Calu3 (cell line): ENCODE measurements around the gene KIAA1549. TPM values are rescaled to one million over a fixed set of nuclear protein-coding genes. Genes with fewer than 3 reads are reported as not detected.
"Not testable (repeated sequence)": the region's sequence is repeated elsewhere in the genome, so short reads cannot be mapped to it uniquely, and the experiment has no call there.

Experiments
- BruUV-seq: library from RNA; stranded (reverse); fragments of 400-500 nt; replicated peaks from 2 replicates; lab custom pipeline; 2021; lab: Mats Ljungman, UMichigan
- CTCF ChIA-PET: fragments of 300-600 bp; sonication (Branson Sonifier 250); formaldehyde crosslinking; loops from one replicate; lab custom pipeline; 2022; ENCODE audit warnings: antibody characterized with exemption; lab: Charles Lee
- DNase-seq: peaks from one replicate; pipeline ENCODE4 v3.0.0; 2022
- H3K27ac Mint-ChIP-seq: one replicate; pipeline ENCODE4 v1.8.0; 2022; ENCODE audit warnings: mixed read lengths; ENCODE audit not compliant: unreplicated experiment
- H3K27me3 Mint-ChIP-seq: one replicate; pipeline ENCODE4 v1.8.0; 2022; ENCODE audit warnings: mixed read lengths; ENCODE audit not compliant: unreplicated experiment
- H3K36me3 Mint-ChIP-seq: one replicate; pipeline ENCODE4 v1.8.0; 2022; ENCODE audit warnings: mild to moderate bottlenecking, moderate library complexity, mixed read lengths; ENCODE audit not compliant: insufficient read depth, unreplicated experiment
- H3K4me1 Mint-ChIP-seq: one replicate; pipeline ENCODE4 v1.8.0; 2022; ENCODE audit warnings: mild to moderate bottlenecking, low read depth, mixed read lengths; ENCODE audit not compliant: unreplicated experiment
- H3K4me3 Mint-ChIP-seq: one replicate; pipeline ENCODE4 v1.8.0; 2022; ENCODE audit warnings: mild to moderate bottlenecking, low read depth, moderate library complexity, mixed read lengths; ENCODE audit not compliant: unreplicated experiment
- H3K9me3 Mint-ChIP-seq: one replicate; pipeline ENCODE4 v1.8.0; 2022; ENCODE audit warnings: low read depth, mixed read lengths; ENCODE audit not compliant: unreplicated experiment
- intact Hi-C: fragments of 100-400 bp; cut with micrococcal nuclease; formaldehyde crosslinking; loops from one replicate; pipeline ENCODE4 v1.10.0; 2022; ENCODE audit not compliant: unreplicated experiment
- total RNA-seq: library from RNA; stranded (reverse); gene quantifications from 2 replicates; pipeline ENCODE4 v1.2.3, GENCODE V29; 2022
- TF ChIP-seq, protein P1 (sequence below): fragments of 200-600 bp; IDR thresholded peaks from one replicate; pipeline ENCODE4 v1.8.0; 2022; ENCODE audit warnings: antibody characterized with exemption; ENCODE audit not compliant: unreplicated experiment

The KIAA1549 gene
- total RNA-seq, 1 experiment from 2014 or later: 10.4 TPM

DNA sequence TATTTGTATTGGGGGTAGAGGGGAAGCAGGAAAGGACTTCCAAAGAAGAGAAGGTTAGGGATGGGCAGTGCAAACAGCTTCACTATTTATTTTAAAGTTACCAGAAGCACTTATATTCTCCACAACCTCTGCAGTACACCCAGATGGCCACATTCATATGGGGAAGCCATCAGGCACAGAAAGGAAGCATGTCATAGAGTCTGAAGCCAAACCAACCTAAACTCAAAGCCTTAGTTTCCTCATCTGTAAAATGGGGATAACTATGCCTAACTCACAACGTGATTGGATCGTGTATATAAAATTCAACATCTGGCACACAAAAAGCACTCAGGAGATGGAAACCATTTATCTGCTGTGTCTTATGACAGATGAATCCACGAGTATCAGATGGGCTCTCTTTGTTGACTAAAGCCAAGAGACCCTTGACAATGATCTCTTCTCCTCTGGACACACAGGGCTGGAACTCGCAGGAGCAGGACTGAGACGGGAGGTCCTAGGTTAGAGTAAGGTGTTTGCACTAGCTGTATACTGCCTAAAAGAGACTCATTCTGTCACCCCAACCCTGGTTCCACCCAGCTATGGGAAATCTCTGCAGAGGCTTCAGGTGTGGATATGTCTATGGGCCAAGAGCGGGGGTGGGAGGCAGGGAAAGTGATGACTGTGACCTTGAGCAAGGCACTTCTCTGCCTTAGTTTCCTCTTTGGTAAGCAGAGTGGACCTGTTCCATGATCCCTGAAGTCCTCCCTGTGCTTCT, 1.8 kb downstream of the KIAA1549 start:
- Mint-ChIP-seq H3K27ac (no peak overlapping the region), H3K4me3 (peak overlapping the region; percentile 86), H3K27me3 (no peaks in the 10 kb centered on the region), H3K36me3 (peaks cover 23% of the 10 kb centered on the region), H3K9me3 (no peaks in the 10 kb centered on the region), H3K4me1 (peaks cover 31% of the 10 kb centered on the region)
- intact Hi-C loops: no loop called here
- DNase-seq: no peak
- TF ChIP-seq, protein P1, sequence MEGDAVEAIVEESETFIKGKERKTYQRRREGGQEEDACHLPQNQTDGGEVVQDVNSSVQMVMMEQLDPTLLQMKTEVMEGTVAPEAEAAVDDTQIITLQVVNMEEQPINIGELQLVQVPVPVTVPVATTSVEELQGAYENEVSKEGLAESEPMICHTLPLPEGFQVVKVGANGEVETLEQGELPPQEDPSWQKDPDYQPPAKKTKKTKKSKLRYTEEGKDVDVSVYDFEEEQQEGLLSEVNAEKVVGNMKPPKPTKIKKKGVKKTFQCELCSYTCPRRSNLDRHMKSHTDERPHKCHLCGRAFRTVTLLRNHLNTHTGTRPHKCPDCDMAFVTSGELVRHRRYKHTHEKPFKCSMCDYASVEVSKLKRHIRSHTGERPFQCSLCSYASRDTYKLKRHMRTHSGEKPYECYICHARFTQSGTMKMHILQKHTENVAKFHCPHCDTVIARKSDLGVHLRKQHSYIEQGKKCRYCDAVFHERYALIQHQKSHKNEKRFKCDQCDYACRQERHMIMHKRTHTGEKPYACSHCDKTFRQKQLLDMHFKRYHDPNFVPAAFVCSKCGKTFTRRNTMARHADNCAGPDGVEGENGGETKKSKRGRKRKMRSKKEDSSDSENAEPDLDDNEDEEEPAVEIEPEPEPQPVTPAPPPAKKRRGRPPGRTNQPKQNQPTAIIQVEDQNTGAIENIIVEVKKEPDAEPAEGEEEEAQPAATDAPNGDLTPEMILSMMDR: no peak
- BruUV-seq: no TSS peak
- CTCF ChIA-PET: interaction anchor here (0.6 kb wide), 1 partner anchor 269 kb away, joined by 4 read pairs; no protein-coding TSS in a partner anchor

DNA sequence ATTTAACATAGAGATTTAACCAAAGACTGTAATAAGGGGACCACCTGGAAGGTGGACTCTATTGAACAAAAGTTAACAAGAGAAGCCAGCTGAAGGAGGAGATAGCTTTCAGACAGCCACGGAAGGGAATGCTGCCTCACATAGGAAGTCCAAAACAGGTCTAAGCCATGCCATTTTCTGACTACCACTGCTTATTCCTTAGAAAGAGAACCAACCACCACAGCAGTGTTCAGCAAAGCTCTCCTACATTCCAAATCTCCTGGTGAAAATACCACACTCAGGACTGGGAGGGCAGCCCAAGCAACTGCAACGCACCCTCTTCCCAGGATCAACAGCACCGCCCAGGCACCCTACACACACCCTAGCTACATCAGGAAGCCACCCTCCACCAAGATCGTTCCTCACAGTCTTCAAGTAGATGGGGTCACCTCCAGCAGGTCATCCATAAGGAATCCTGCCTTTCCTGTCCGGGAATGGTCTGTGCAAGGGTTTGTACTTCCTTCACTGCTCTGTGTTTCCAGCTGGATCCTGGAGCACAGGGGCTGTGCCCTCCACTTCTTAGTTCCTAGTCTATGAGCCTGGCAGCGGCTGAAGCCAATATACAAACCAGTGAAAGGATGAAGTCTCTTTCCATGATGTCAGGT, 2.5 kb downstream of the KIAA1549 start:
- no peak for DNase-seq
- Mint-ChIP-seq H3K27me3 (no peaks in the 10 kb centered on the region), H3K9me3 (no peaks in the 10 kb centered on the region), H3K4me1 (peaks cover 31% of the 10 kb centered on the region), H3K4me3 (no peak overlapping the region), H3K36me3 (peaks cover 23% of the 10 kb centered on the region), H3K27ac (no peak overlapping the region)
- intact Hi-C loops: no loop called here
- TF ChIP-seq, protein P1: no peak
- CTCF ChIA-PET: no interaction called here
- BruUV-seq: no TSS peak

DNA sequence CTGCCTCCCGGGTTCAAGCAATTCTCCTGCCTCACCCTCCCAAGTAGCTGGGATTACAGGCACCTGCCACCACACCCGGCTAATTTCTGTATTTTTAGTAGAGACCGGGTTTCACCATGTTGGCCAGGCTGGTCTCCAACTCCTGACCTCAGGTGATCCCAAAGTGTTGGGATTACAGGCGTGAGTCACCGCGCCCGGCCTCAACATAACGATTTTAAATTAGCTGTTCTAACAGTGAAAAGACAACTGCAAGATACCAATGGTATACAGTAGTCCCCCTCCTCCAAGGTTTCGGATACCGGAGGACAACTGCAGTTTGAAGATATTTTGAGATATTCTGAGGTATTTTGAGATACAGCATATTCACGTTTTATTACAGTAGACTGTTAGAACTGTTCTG, 5.0 kb downstream of the KIAA1549 start:
- BruUV-seq, H3K27ac Mint-ChIP-seq, H3K27me3 Mint-ChIP-seq, H3K4me3 Mint-ChIP-seq, H3K9me3 Mint-ChIP-seq, CTCF ChIA-PET, intact Hi-C loops, DNase-seq: not testable (repeated sequence)
- Mint-ChIP-seq H3K4me1 (peaks cover 23% of the 10 kb centered on the region), H3K36me3 (peaks cover 12% of the 10 kb centered on the region)

DNA sequence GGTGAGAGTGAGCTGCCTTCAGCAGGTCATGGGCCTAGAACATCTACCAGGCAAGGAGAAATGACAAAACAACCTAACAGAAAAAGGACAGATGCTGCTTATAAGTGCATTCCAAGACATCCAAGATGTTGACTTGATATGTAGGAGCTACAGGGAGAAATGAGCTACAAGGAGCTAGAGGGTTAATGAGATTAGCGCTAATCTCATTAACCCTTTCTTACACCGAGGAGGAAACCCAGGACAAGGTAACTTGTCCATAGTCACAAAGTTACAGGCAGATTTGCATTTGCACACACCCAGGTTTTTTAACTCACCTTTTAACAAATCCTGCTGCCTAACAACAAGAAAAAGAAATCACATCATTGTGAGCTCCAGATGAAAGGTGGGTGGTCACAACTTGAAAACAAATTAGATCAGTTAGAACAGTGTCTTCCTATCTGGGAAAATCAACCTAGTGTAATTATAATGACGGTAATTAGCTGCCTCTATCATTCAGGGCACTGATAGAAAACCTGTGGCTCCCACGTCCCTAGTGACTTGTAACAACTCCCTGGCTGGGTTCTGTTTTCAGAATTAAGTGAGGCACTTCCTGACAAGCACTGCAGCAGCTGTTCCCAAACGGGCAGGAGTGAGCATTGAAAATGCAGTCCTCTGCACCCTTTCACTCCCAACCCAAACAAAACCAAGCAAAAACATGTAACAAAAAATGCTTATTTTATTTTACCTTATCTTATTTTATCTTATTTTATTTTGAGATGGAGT, 5.7 kb downstream of the KIAA1549 start:
- no peak overlapping the region for H3K27ac Mint-ChIP-seq
- BruUV-seq: no TSS peak

More for the DNA sequence above, 5.7 kb downstream of the KIAA1549 start:
- TF ChIP-seq, protein P1: no peak
- Mint-ChIP-seq H3K27me3 (no peaks in the 10 kb centered on the region), H3K36me3 (peaks cover 6% of the 10 kb centered on the region), H3K9me3 (no peaks in the 10 kb centered on the region), H3K4me3 (no peak overlapping the region), H3K4me1 (peaks cover 22% of the 10 kb centered on the region)
- intact Hi-C loops: no loop called here
- CTCF ChIA-PET: no interaction called here
- no peak for DNase-seq
